Measurements from ENCODE around the gene MAPK8IP1. TPM values are rescaled to one million over a fixed set of nuclear protein-coding genes. Genes with fewer than 3 reads are reported as not detected.
A peak's percentile ranks its signal among the peaks of the same experiment; 100 is the strongest.

Gene MAPK8IP1
- total RNA-seq, 1 donor from 2014 or later, result 3.7 TPM

- H3K9ac ChIP-seq, result no peak overlapping the region
- peaks cover 19% of the 10 kb centered on the region for H3K79me2 ChIP-seq (ENCODE audit: low read depth)
- H3K4me2 ChIP-seq, result no peak overlapping the region
- peaks cover 25% of the 10 kb centered on the region for H3K4me1 Mint-ChIP-seq
- H3K9me3 Mint-ChIP-seq, result no peaks in the 10 kb centered on the region
- peaks cover 23% of the 10 kb centered on the region for H3K4me1 ChIP-seq
- H3K36me3 ChIP-seq, result no peaks in the 10 kb centered on the region
- no peak overlapping the region for H3K27ac Mint-ChIP-seq
- peaks cover 30% of the 10 kb centered on the region for H3F3A ChIP-seq (ENCODE audit: low read depth)
- H3K9me3 ChIP-seq (ENCODE audit: low read depth), result no peaks in the 10 kb centered on the region
- H3K27me3 ChIP-seq, result no peaks in the 10 kb centered on the region
- peaks cover 2% of the 10 kb centered on the region for H3K36me3 Mint-ChIP-seq
- H3K4me3 Mint-ChIP-seq, result peak overlapping the region; percentile 70
- no peak for TF ChIP-seq EZH2phosphoT487 (IDR thresholded peaks at IDR 0.05)
- H3K27me3 Mint-ChIP-seq (ENCODE audit: insufficient read depth, low read depth), result peaks cover 12% of the 10 kb centered on the region
- DNase-seq (ENCODE audit: low spot score), result no peak
- H3K27ac ChIP-seq, result no peak overlapping the region
- no peak overlapping the region for H3K4me3 ChIP-seq
- no peak overlapping the region for H2AFZ ChIP-seq (replicated peaks)
- peaks cover 18% of the 10 kb centered on the region for H4K20me1 ChIP-seq (ENCODE audit: low read depth)
These were observed 30.0 kb downstream of the MAPK8IP1 start for GRCh38 chr11:45915446-45915845.

- Histone ChIP-seq H3K36me3 (no peaks in the 10 kb centered on the region), H3K9ac (peak overlapping the region; percentile 30), H3K4me1 (peaks cover 37% of the 10 kb centered on the region), H3K27me3 (no peaks in the 10 kb centered on the region), H2AFZ (replicated peaks) (no peak overlapping the region), H3K4me2 (peak overlapping the region; percentile 96), H3K27ac (peak overlapping the region; percentile 58), H4K20me1 (ENCODE audit: low read depth) (peaks cover 18% of the 10 kb centered on the region), H3K79me2 (ENCODE audit: low read depth) (peaks cover 19% of the 10 kb centered on the region), H3K9me3 (ENCODE audit: low read depth) (no peaks in the 10 kb centered on the region), H3F3A (ENCODE audit: low read depth) (peaks cover 48% of the 10 kb centered on the region), H3K4me3 (peak overlapping the region; percentile 79)
- H3K36me3 Mint-ChIP-seq, result no peaks in the 10 kb centered on the region
- H3K9me3 Mint-ChIP-seq, result no peaks in the 10 kb centered on the region
- H3K4me1 Mint-ChIP-seq, result peaks cover 38% of the 10 kb centered on the region
- no peak overlapping the region for H3K27ac Mint-ChIP-seq
- DNase-seq (ENCODE audit: low spot score), result no peak
- H3K4me3 Mint-ChIP-seq, result peak overlapping the region; percentile 97
- H3K27me3 Mint-ChIP-seq (ENCODE audit: insufficient read depth, low read depth), result peaks cover 19% of the 10 kb centered on the region
- no peak for TF ChIP-seq EZH2phosphoT487 (IDR thresholded peaks at IDR 0.05)
- TF ChIP-seq CTCF (IDR thresholded peaks at IDR 0.05), result no peak
These were observed 31.8 kb downstream of the MAPK8IP1 start for GRCh38 chr11:45917286-45917622.

GRCh38 chr11:45917623-45918330 lies 32.3 kb downstream of the MAPK8IP1 start, which contains the start of gene PEX16:
TSS of gene PEX16 (minus strand) at chr11:45917877. CDS start at chr11:45917811, 66 bp downstream.
- TF ChIP-seq EZH2phosphoT487 (IDR thresholded peaks at IDR 0.05) (peak; percentile 2), EZH2 (IDR thresholded peaks at IDR 0.05) (no peak)
- peak within 1 kb of the TSS; percentile 58 for H3K27ac ChIP-seq
- Mint-ChIP-seq H3K27me3 (ENCODE audit: insufficient read depth, low read depth) (peaks cover 19% of the 10 kb centered on the region), H3K27ac (peak within 1 kb of the TSS; percentile 81), H3K4me1 (peaks cover 38% of the 10 kb centered on the region), H3K4me3 (peak within 1 kb of the TSS; percentile 97), H3K9me3 (no peaks in the 10 kb centered on the region), H3K36me3 (no peaks in the 10 kb centered on the region)
- peak within 1 kb of the TSS; percentile 83 for H2AFZ ChIP-seq (replicated peaks)
- peaks cover 53% of the 10 kb centered on the region for H3F3A ChIP-seq (ENCODE audit: low read depth)
- peaks cover 37% of the 10 kb centered on the region for H3K4me1 ChIP-seq
- H3K9me3 ChIP-seq (ENCODE audit: low read depth), result no peaks in the 10 kb centered on the region
- H3K4me3 ChIP-seq, result peak within 1 kb of the TSS; percentile 79
- no peaks in the 10 kb centered on the region for H3K36me3 ChIP-seq
- peaks cover 19% of the 10 kb centered on the region for H3K79me2 ChIP-seq (ENCODE audit: low read depth)
- H3K9ac ChIP-seq, result peak within 1 kb of the TSS; percentile 30
- peaks cover 18% of the 10 kb centered on the region for H4K20me1 ChIP-seq (ENCODE audit: low read depth)
- H3K4me2 ChIP-seq, result peak within 1 kb of the TSS; percentile 96
- peaks cover 3% of the 10 kb centered on the region for H3K27me3 ChIP-seq
- peak; percentile 98 for DNase-seq (ENCODE audit: low spot score)

GRCh38 chr11:45918331-45918941 lies 33.0 kb downstream of the MAPK8IP1 start:
- peak overlapping the region; percentile 7 for H3K9ac ChIP-seq
- peaks cover 54% of the 10 kb centered on the region for H3F3A ChIP-seq (ENCODE audit: low read depth)
- no peaks in the 10 kb centered on the region for H3K9me3 ChIP-seq (ENCODE audit: low read depth)
- Mint-ChIP-seq H3K27ac (peak overlapping the region; percentile 81), H3K9me3 (no peaks in the 10 kb centered on the region), H3K4me3 (peak overlapping the region; percentile 97), H3K36me3 (no peaks in the 10 kb centered on the region), H3K4me1 (peaks cover 40% of the 10 kb centered on the region), H3K27me3 (ENCODE audit: insufficient read depth, low read depth) (peaks cover 23% of the 10 kb centered on the region)
- peak; percentile 79 for DNase-seq (ENCODE audit: low spot score)
- no peak for TF ChIP-seq EZH2 (IDR thresholded peaks at IDR 0.05)
- no peak for TF ChIP-seq EZH2phosphoT487 (IDR thresholded peaks at IDR 0.05)
- no peak for TF ChIP-seq CTCF (IDR thresholded peaks at IDR 0.05)
- peak overlapping the region; percentile 83 for H2AFZ ChIP-seq (replicated peaks)
- H4K20me1 ChIP-seq (ENCODE audit: low read depth), result peaks cover 18% of the 10 kb centered on the region
- H3K36me3 ChIP-seq, result no peaks in the 10 kb centered on the region
- peak overlapping the region; percentile 79 for H3K4me3 ChIP-seq
- no peak overlapping the region for H3K27ac ChIP-seq
- H3K79me2 ChIP-seq (ENCODE audit: low read depth), result peaks cover 19% of the 10 kb centered on the region
- H3K4me1 ChIP-seq, result peaks cover 37% of the 10 kb centered on the region
- peak overlapping the region; percentile 96 for H3K4me2 ChIP-seq
- peaks cover 9% of the 10 kb centered on the region for H3K27me3 ChIP-seq

Measured in neural progenitor cell (in vitro differentiated cells).